Effector memory CD8-positive, alpha-beta T cell (primary cell): Measurements from ENCODE around the gene MGRN1.
"Not testable (repeated sequence)": the region's sequence is repeated elsewhere in the genome, so short reads cannot be mapped to it uniquely, and the experiment has no call there.

Source experiments
- ATAC-seq: fragments of 150-1000 bp; cut with Tn5 transposase; replicated peaks from 2 replicates; pipeline ENCODE4 v1.10.0; 2021; ENCODE audit warnings: mild to moderate bottlenecking, moderate library complexity
- DNase-seq, 3 experiments: peaks; one replicate each; pipeline ENCODE4 v3.0.0; 2021
- H3K27ac Mint-ChIP-seq, 2 donors: one replicate each; pipeline ENCODE4 v1.8.0; 2022; ENCODE audit warnings: mild to moderate bottlenecking in 2 of 2, mixed read lengths in 2 of 2, moderate library complexity in 2 of 2
- H3K27me3 Mint-ChIP-seq, 2 donors: one replicate each; pipeline ENCODE4 v1.8.0; 2022; ENCODE audit warnings: mixed read lengths in 2 of 2
- H3K36me3 Mint-ChIP-seq: one replicate; pipeline ENCODE4 v1.8.0; 2022; ENCODE audit warnings: mild to moderate bottlenecking, moderate library complexity, mixed read lengths; ENCODE audit not compliant: insufficient read depth
- H3K4me1 Mint-ChIP-seq, 2 donors: one replicate each; pipeline ENCODE4 v1.8.0; 2022; ENCODE audit warnings: low read depth in 2 of 2, mixed read lengths in 2 of 2
- H3K4me3 Mint-ChIP-seq, 2 donors: one replicate each; pipeline ENCODE4 v1.8.0; 2022; ENCODE audit warnings: mild to moderate bottlenecking in 2 of 2, mixed read lengths in 2 of 2, moderate library complexity in 2 of 2
- H3K9me3 Mint-ChIP-seq, 2 donors: one replicate each; pipeline ENCODE4 v1.8.0; 2022; ENCODE audit warnings: mixed read lengths in 2 of 2

MGRN1 gene

DNA sequence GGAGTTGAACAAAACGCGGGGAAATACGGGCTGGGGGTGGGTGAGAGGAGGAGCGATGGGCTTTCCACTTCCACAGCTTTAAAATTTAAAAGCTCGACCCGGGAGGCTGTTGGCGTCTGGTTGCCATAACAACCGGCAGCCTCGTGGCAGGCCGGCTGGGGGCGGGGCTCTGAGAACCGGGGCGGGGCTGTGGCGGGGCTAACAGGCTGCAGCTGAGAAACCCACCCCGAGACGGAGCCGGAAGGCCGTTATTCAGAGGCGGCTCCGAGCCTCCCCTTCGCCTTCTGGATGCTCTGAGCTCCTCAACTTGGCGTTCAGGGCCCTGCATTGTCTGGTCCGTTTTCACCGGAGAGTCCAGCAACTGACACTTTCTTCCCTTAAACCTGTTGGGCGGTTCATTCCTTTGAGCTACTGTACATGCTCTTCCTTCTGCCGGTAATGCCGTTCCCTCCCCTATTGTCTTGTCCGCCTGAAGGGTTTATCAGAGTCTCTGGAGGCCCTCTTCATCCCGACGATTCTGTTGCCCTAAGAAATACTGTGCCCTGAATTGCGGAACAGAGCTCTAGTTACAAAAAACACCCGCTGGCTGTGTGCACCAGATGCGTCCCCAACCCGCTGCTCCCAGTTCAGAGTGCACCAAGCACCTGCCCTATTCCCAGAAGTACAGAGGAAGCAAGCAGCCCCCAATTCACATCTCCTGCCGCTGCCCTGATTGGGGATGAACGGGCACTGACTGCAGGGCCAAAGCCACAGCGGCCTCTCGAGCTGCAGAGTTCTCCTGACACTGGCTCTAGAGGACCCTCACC, 110.3 kb downstream of the MGRN1 start:
- Mint-ChIP-seq H3K27me3 (peaks cover 0 to 8% of the 10 kb centered on the region in 2 donors), H3K4me3 (peak overlapping the region; percentile 91 to 95), H3K27ac (peak overlapping the region; percentile 90 to 92), H3K36me3 (peaks cover 19% of the 10 kb centered on the region), H3K9me3 (no peaks in the 10 kb centered on the region), H3K4me1 (peaks cover 16 to 17% of the 10 kb centered on the region in 2 donors)
- peak; percentile 82 for ATAC-seq
- DNase-seq = peak; percentile 93 to 96 (median 94)

DNA sequence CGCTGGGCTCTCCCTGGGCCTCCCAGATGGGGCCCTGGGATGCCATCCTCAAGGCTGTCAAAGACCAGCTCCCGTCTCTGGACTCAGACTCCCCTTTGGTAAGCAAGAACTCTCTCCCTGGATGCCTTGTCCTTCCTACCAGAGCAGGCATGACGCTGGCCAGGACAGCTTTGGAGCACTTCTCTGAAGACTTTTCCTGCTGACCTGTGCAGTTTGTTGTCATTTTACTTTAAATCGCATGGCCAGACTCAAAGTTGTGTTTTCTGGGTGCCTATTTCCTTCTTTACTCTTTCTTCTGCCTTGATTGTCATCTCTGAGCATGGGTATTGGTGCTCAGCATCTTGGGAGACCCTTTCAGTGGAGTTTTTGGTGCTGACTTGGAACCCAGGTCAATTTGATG, 111.9 kb downstream of the MGRN1 start:
- no peaks in the 10 kb centered on the region for H3K9me3 Mint-ChIP-seq
- H3K27me3 Mint-ChIP-seq = peaks cover 0 to 8% of the 10 kb centered on the region in 2 donors
- no peak overlapping the region for H3K27ac Mint-ChIP-seq
- H3K4me1 Mint-ChIP-seq = peaks cover 16 to 17% of the 10 kb centered on the region in 2 donors
- ATAC-seq = no peak
- H3K36me3 Mint-ChIP-seq = peaks cover 19% of the 10 kb centered on the region
- peak overlapping the region in 1 of 2 donors; percentile 31 for H3K4me3 Mint-ChIP-seq
- DNase-seq = no peak

DNA sequence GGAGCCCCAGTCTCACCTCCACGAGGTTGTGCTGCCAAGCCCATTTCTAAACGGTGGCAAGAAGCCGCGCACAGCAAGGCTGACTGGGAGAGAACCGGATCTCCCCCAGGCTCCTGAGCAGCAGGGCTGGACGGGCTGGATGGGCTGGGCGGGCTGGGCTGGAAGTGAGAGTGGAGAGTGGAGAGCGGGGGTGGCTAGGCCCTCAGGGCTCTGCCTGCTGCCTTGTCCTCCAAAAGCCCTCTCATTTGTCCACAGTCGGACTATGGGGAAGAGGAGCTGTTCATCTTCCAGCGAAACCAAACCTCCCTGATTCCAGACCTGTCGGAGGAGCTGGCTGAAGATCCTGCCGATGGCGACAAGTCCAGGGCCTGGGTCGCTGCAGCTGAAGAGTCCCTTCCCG, 112.9 kb downstream of the MGRN1 start:
- Mint-ChIP-seq H3K27ac (no peak overlapping the region), H3K36me3 (peaks cover 19% of the 10 kb centered on the region), H3K4me1 (peaks cover 16 to 17% of the 10 kb centered on the region in 2 donors), H3K4me3 (no peak overlapping the region), H3K27me3 (peaks cover 0 to 8% of the 10 kb centered on the region in 2 donors), H3K9me3 (no peaks in the 10 kb centered on the region)
- DNase-seq = no peak
- ATAC-seq = no peak

DNA sequence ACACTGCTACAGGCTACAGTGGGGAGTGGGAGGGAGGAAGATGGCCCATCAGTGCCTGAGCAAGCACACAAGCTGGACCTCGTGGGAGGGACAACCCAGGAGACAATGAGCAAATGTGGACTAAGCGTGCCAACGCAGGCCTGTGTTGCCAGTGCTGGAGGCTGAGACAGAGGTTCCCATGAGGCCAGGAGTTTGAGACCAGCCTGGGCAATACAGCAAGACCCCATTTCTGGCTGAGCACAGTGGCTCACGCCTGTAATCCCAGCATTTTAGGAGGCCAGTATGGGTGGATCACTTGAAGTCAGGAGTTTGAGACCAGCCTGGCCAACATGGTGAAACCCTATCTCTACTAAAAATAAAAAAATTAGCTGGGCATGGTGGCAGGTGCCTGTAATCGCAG, 113.7 kb downstream of the MGRN1 start:
- Mint-ChIP-seq H3K27me3 (peaks cover 0 to 14% of the 10 kb centered on the region in 2 donors), H3K4me1 (peaks cover 13 to 15% of the 10 kb centered on the region in 2 donors), H3K36me3 (peaks cover 19% of the 10 kb centered on the region)
- not testable (repeated sequence) for ATAC-seq, H3K4me3 Mint-ChIP-seq, H3K27ac Mint-ChIP-seq, H3K9me3 Mint-ChIP-seq, DNase-seq
